Posterior vena cava (tissue), 2 donors: ENCODE data around the gene TAS2R5. TPM values are rescaled to one million over a fixed set of nuclear protein-coding genes. Genes with fewer than 3 reads are reported as not detected.
"Not testable (repeated sequence)": the region's sequence is repeated elsewhere in the genome, so short reads cannot be mapped to it uniquely, and the experiment has no call there.

Experiments
- DNase-seq: peaks from one replicate; pipeline ENCODE4 v3.0.0-alpha.2; 2020; ENCODE audit warnings: low spot score
- intact Hi-C, 2 donors: fragments of 100-400 bp; cut with DNase I; formaldehyde crosslinking; loops; one replicate each; pipeline versions ENCODE4 v1.14.1 to v1.14.2; 2022 to 2023
- long read RNA-seq, 2 donors: library from polyadenylated mRNA; unstranded; transcript quantifications; one replicate each; pipeline ENCODE4 v2.0.0, GENCODE V29; 2020 to 2021
- total RNA-seq, 2 donors: library from RNA; stranded (reverse); fragmentation: NEBNext Ultra II Directional; extraction: Animal tissue kit (Norgen Biotek cat#: 25700); gene quantifications; one replicate each; pipeline ENCODE4 v1.2.1, GENCODE V29; 2021
- donor health status: DM: yes; HTN: yes; CAD: no.
- donor health status: DM: yes; HTN: yes; CAD: no.

TAS2R5 gene
- 1 to 10 TPM in 1 of 2 donors, under 1 TPM in 1; 0.90 to 1.5 TPM for total RNA-seq
- long read RNA-seq, donor 1 = 0 reads
- long read RNA-seq, donor 2 = 0 reads

- DNase-seq = no peak
- intact Hi-C loops = no loop called here
These were observed at the start of gene TAS2R5 for GRCh38 chr7:141789917-141790316. Gene TAS2R5, plus strand, starts transcription at chr7:141790217. Its CDS starts 145 bp downstream, at chr7:141790362.

GRCh38 chr7:141742229-141742628, 47.8 kb upstream of the TAS2R5 start:
- intact Hi-C loops = no loop called here
- no peak for DNase-seq

GRCh38 chr7:141744131-141744530, 45.9 kb upstream of the TAS2R5 start:
- no peak for DNase-seq
- intact Hi-C loops = no loop called here

- intact Hi-C loops = no loop called here
These were observed 41.6 kb upstream of the TAS2R5 start for GRCh38 chr7:141748396-141748795.

GRCh38 chr7:141751904-141752303, 38.1 kb upstream of the TAS2R5 start:
- intact Hi-C loops, DNase-seq: not testable (repeated sequence)

More at GRCh38 chr7:141748396-141748795, 41.6 kb upstream of the TAS2R5 start:
- DNase-seq = no peak

GRCh38 chr7:141752634-141753033, 37.4 kb upstream of the TAS2R5 start:
- intact Hi-C loops = no loop called here
- DNase-seq = no peak

GRCh38 chr7:141754939-141755338, 35.1 kb upstream of the TAS2R5 start:
- intact Hi-C loops = no loop called here
- DNase-seq = no peak

- no peak for DNase-seq
- intact Hi-C loops = no loop called here
These were observed 26.2 kb upstream of the TAS2R5 start, which contains the start of gene TAS2R3 for GRCh38 chr7:141763797-141764196. Gene TAS2R3, plus strand, starts transcription at chr7:141764097. Its CDS starts 62 bp downstream, at chr7:141764159.

- DNase-seq, intact Hi-C loops: not testable (repeated sequence)
These were observed 19.9 kb upstream of the TAS2R5 start for GRCh38 chr7:141770083-141770583.

GRCh38 chr7:141776374-141776773, 13.6 kb upstream of the TAS2R5 start, which contains the start of gene TAS2R4:
Gene TAS2R4, plus strand, starts transcription at chr7:141776674. Its CDS starts 1,815 bp downstream, at chr7:141778489.
- no peak for DNase-seq
- intact Hi-C loops = no loop called here

GRCh38 chr7:141785706-141786552, 4.1 kb upstream of the TAS2R5 start:
- DNase-seq = no peak
- intact Hi-C loops = no loop called here

GRCh38 chr7:141788296-141788695, 1.7 kb upstream of the TAS2R5 start:
- DNase-seq = no peak
- intact Hi-C loops = no loop called here

GRCh38 chr7:141792526-141792925, 2.5 kb downstream of the TAS2R5 start:
- no peak for DNase-seq
- intact Hi-C loops = no loop called here

GRCh38 chr7:141820067-141820466, 30.1 kb downstream of the TAS2R5 start:
- DNase-seq = no peak
- intact Hi-C loops = no loop called here

GRCh38 chr7:141822432-141822831, 32.4 kb downstream of the TAS2R5 start:
- DNase-seq, intact Hi-C loops: not testable (repeated sequence)

- intact Hi-C loops = no loop called here
- DNase-seq = no peak
These were observed 47.7 kb downstream of the TAS2R5 start for GRCh38 chr7:141837683-141838082.

- no peak for DNase-seq
- intact Hi-C loops = no loop called here
These were observed 48.6 kb downstream of the TAS2R5 start for GRCh38 chr7:141838581-141838980.

GRCh38 chr7:141839256-141839655, 49.2 kb downstream of the TAS2R5 start:
- intact Hi-C loops = no loop called here
- DNase-seq = no peak

- no peak for DNase-seq
These were observed 50.7 kb downstream of the TAS2R5 start for GRCh38 chr7:141840708-141841107.

More at GRCh38 chr7:141840708-141841107, 50.7 kb downstream of the TAS2R5 start:
- intact Hi-C loops = no loop called here
